Psoas muscle (tissue), 8 donors: ENCODE results near the gene NBPF10. TPM values are rescaled to one million over a fixed set of nuclear protein-coding genes. Genes with fewer than 3 reads are reported as not detected.
A peak's percentile ranks its signal among the peaks of the same experiment; 100 is the strongest.
"Not testable (repeated sequence)": the region's sequence is repeated elsewhere in the genome, so short reads cannot be mapped to it uniquely, and the experiment has no call there.

Experiments used
- ATAC-seq, 4 donors: fragments of 200-7000 bp; cut with Tn5 transposase; one replicate each; pipeline ENCODE4 v1.9.1; 2020; ENCODE audit warnings: moderate library complexity in 3 of 4, mild to moderate bottlenecking in 2 of 4
- DNase-seq, 2 donors: peaks; one replicate each; pipeline ENCODE4 v3.0.0-alpha.2; 2020
- H3K27ac ChIP-seq: fragments of 200-600 bp; one replicate; pipeline ENCODE4 v1.8.0; 2022
- H3K27me3 ChIP-seq, 3 donors: fragments of 200-600 bp in 1 of 3; one replicate each; pipeline versions ENCODE4 v1.6.1 to v1.8.0; 2013 to 2022; ENCODE audit warnings: low read length in 2 of 3, mild to moderate bottlenecking in 2 of 3, moderate library complexity in 1 of 3; ENCODE audit not compliant: insufficient read depth in 3 of 3
- H3K36me3 ChIP-seq, 2 donors: fragments of 200-600 bp in 1 of 2; one replicate each; pipeline versions ENCODE4 v1.6.1 to v1.8.0; 2013 to 2022; ENCODE audit warnings: low read depth in 1 of 2, mild to moderate bottlenecking in 1 of 2, moderate library complexity in 1 of 2; ENCODE audit not compliant: insufficient read depth in 1 of 2
- H3K4me1 ChIP-seq: fragments of 200-600 bp; one replicate; pipeline ENCODE4 v1.8.0; 2022
- H3K4me3 ChIP-seq: fragments of 200-600 bp; one replicate; pipeline ENCODE4 v1.8.0; 2022; ENCODE audit warnings: mild to moderate bottlenecking
- H3K9me3 ChIP-seq: fragments of 200-600 bp; one replicate; pipeline ENCODE4 v1.8.0; 2022
- CTCF ChIP-seq: fragments of 200-600 bp; IDR thresholded peaks from one replicate; pipeline ENCODE4 v1.8.0; 2022; ENCODE audit warnings: antibody characterized with exemption
- WGBS, 3 donors: extraction: QIAGEN DNeasy Blood & Tissue Kit; methylation state at CpG; one replicate each; pipeline versions ENCODE4 v1.1.6 to v1.1.7; 2013; 5-methylcytosine and 5-hydroxymethylcytosine counted together
- intact Hi-C, 2 donors: fragments of 100-400 bp; cut with DNase I; formaldehyde crosslinking; loops; one replicate each; pipeline versions ENCODE4 v1.11.0 to v1.14.2; 2022
- long read RNA-seq, 2 donors: library from polyadenylated mRNA; unstranded; transcript quantifications; one replicate each; pipeline ENCODE4 v2.0.0, GENCODE V29; 2021
- polyA plus RNA-seq, 3 donors: library from polyadenylated mRNA; stranded (reverse); fragments of 200-250 nt; gene quantifications; one replicate each; pipeline ENCODE4 v1.2.3, GENCODE V29; 2013
- total RNA-seq, 4 donors: library from RNA; stranded (reverse); fragmentation: NEBNext Ultra II Directional in 2 of 4; extraction: Animal tissue kit (Norgen Biotek cat#: 25700) in 2 of 4; gene quantifications; one replicate each; pipeline versions ENCODE4 v1.2.1 to v1.2.4, GENCODE V29; 2021 to 2023
- donor health status: healthy with polysubstance abuse.
- donor health status: DM: no; HTN: no; CAD: no; lungs with moderate emphysema.
- donor health status: Bipolar disorder and iron deficiency.
- donor health status: healthy.
- donor health status: DM: yes; HTN: yes; CAD: no.
- donor health status: DM: no; HTN: no; CAD: no.
- donor health status: DM: no; HTN: no; CAD: no.
- donor health status: DM: yes; HTN: yes; CAD: no.

NBPF10 gene
- 1 to 10 TPM in 3 of 4 donors, under 1 TPM in 1; 0.86 to 2.4 (median 1.4) TPM for total RNA-seq
- 1 to 10 TPM in 1 of 3 donors, under 1 TPM in 2; 0.37 to 1.3 (median 0.43) TPM for polyA plus RNA-seq
- long read RNA-seq, donor 1, partial matches to known transcripts = 0 of 4 reads
- long read RNA-seq, donor 1, other reads (novel, unspliced or antisense) = 4 of 4 reads
- long read RNA-seq, donor 2, partial matches to known transcripts = 5 of 12 reads
- long read RNA-seq, donor 2, other reads (novel, unspliced or antisense) = 7 of 12 reads

GRCh38 chr1:146144465-146144864 lies at the start of gene NBPF10:
Gene NBPF10 (minus strand): TSS chr1:146144804. CDS start chr1:146144769, 35 bp downstream.
- WGBS, 3 donors = 0% methylated on average over 1 of the region's 7 CpGs; no CpG with 5 or more reads in 2 of the 3 donors
- ATAC-seq, H3K36me3 ChIP-seq, H3K27ac ChIP-seq, DNase-seq, H3K4me1 ChIP-seq, H3K27me3 ChIP-seq, H3K9me3 ChIP-seq, intact Hi-C loops, H3K4me3 ChIP-seq: not testable (repeated sequence)
- peak; percentile 41 for TF ChIP-seq CTCF

GRCh38 chr1:146174531-146174930 lies 29.9 kb upstream of the NBPF10 start:
- H3K36me3 ChIP-seq, ATAC-seq, H3K4me1 ChIP-seq, H3K4me3 ChIP-seq, H3K9me3 ChIP-seq, H3K27me3 ChIP-seq, H3K27ac ChIP-seq, intact Hi-C loops: not testable (repeated sequence)
- WGBS, 3 donors = 14 to 25% methylated on average over 1 of the region's 5 CpGs; no CpG with 5 or more reads in 1 of the 3 donors
- peak; percentile 14 to 28 for DNase-seq

GRCh38 chr1:146167740-146168139 lies 23.1 kb upstream of the NBPF10 start:
- H3K4me1 ChIP-seq, DNase-seq, H3K27me3 ChIP-seq, H3K36me3 ChIP-seq, H3K27ac ChIP-seq, ATAC-seq, intact Hi-C loops, H3K4me3 ChIP-seq, H3K9me3 ChIP-seq: not testable (repeated sequence)
- no CpG with 5 or more reads among the region's 1 CpG for WGBS, 3 donors

GRCh38 chr1:146167273-146167672 lies 22.7 kb upstream of the NBPF10 start:
- ATAC-seq, H3K4me3 ChIP-seq, H3K27me3 ChIP-seq, H3K36me3 ChIP-seq, H3K27ac ChIP-seq, DNase-seq, H3K4me1 ChIP-seq, H3K9me3 ChIP-seq, intact Hi-C loops: not testable (repeated sequence)
- no CpG with 5 or more reads among the region's 1 CpG for WGBS, 3 donors

Other genes with a start within 250 kb of the NBPF10 start
- 10 to 100 TPM in 1 of 4 donors, 1 to 10 TPM in 3; 1.0 to 18.0 (median 5.4) TPM for gene ITGA10, start 234.8 kb downstream of the NBPF10 start, total RNA-seq
- gene ITGA10, start 234.8 kb downstream of the NBPF10 start, polyA plus RNA-seq = 10 to 100 TPM in 1 of 3 donors, 1 to 10 TPM in 2; 1.4 to 24.8 (median 1.7) TPM
- gene PEX11B, start 226.1 kb downstream of the NBPF10 start, total RNA-seq = 10 to 100 TPM; 19.3 to 36.3 (median 23.1) TPM
- 10 to 100 TPM; 22.8 to 34.8 (median 29.4) TPM for gene PEX11B, start 226.1 kb downstream of the NBPF10 start, polyA plus RNA-seq
- gene RBM8A, start 217.3 kb downstream of the NBPF10 start, total RNA-seq = 100 to 1,000 TPM in 3 of 4 donors, 10 to 100 TPM in 1; 82.9 to 254 (median 174) TPM
- gene RBM8A, start 217.3 kb downstream of the NBPF10 start, polyA plus RNA-seq = 100 to 1,000 TPM; 193 to 527 (median 243) TPM
- 10 to 100 TPM; 14.6 to 59.7 (median 38.0) TPM for gene LIX1L, start 186.8 kb downstream of the NBPF10 start, total RNA-seq
- 10 to 100 TPM; 23.5 to 36.9 (median 28.1) TPM for gene LIX1L, start 186.8 kb downstream of the NBPF10 start, polyA plus RNA-seq
- 10 to 100 TPM in 1 of 4 donors, 1 to 10 TPM in 2, under 1 TPM in 1; 0.42 to 12.3 (median 4.9) TPM for gene ANKRD34A, start 180.2 kb downstream of the NBPF10 start, total RNA-seq
- 10 to 100 TPM in 1 of 3 donors, 1 to 10 TPM in 2; 6.6 to 14.7 (median 7.4) TPM for gene ANKRD34A, start 180.2 kb downstream of the NBPF10 start, polyA plus RNA-seq
- 10 to 100 TPM; 30.5 to 62.5 (median 48.9) TPM for gene POLR3GL, start 180.1 kb downstream of the NBPF10 start, total RNA-seq
- gene POLR3GL, start 180.1 kb downstream of the NBPF10 start, polyA plus RNA-seq = 100 to 1,000 TPM in 1 of 3 donors, 10 to 100 TPM in 2; 59.9 to 139 (median 98.1) TPM
- 1,000 to 10,000 TPM in 3 of 4 donors, 100 to 1,000 TPM in 1; 887 to 2,747 (median 1,374) TPM for gene TXNIP, start 148.2 kb downstream of the NBPF10 start, total RNA-seq
- 1,000 to 10,000 TPM; 1,253 to 1,929 (median 1,863) TPM for gene TXNIP, start 148.2 kb downstream of the NBPF10 start, polyA plus RNA-seq
- 100 to 1,000 TPM; 240 to 354 (median 317) TPM for gene HJV, start 123.1 kb downstream of the NBPF10 start, total RNA-seq
- gene HJV, start 123.1 kb downstream of the NBPF10 start, polyA plus RNA-seq = 100 to 1,000 TPM in 2 of 3 donors, 10 to 100 TPM in 1; 38.1 to 314 (median 168) TPM
- gene NOTCH2NLA, start 84.2 kb upstream of the NBPF10 start, total RNA-seq = 10 to 100 TPM in 3 of 4 donors, 1 to 10 TPM in 1; 9.8 to 22.6 (median 10.6) TPM
- gene NOTCH2NLA, start 84.2 kb upstream of the NBPF10 start, polyA plus RNA-seq = 10 to 100 TPM in 2 of 3 donors, 1 to 10 TPM in 1; 7.9 to 43.7 (median 10.6) TPM